MM.1S (cell line): ENCODE data around the gene SLA2.
"Not testable (repeated sequence)": the region's sequence is repeated elsewhere in the genome, so short reads cannot be mapped to it uniquely, and the experiment has no call there.

Experiments
- DNase-seq: peaks from one replicate; pipeline ENCODE4 v3.0.0-alpha.2; 2015
- H2AFZ ChIP-seq: fragments of 300-600 bp; sonication (generic); 2 replicates; pipeline ENCODE4 v1.6.0; 2016; ENCODE audit warnings: antibody characterized with exemption, low read length
- H3F3A ChIP-seq: fragments of 300-600 bp; sonication (generic); 2 replicates; pipeline ENCODE4 v1.6.1; 2016; ENCODE audit warnings: mild to moderate bottlenecking, antibody characterized with exemption, low read length, moderate library complexity, mixed read lengths; ENCODE audit not compliant: insufficient read depth
- H3K27ac ChIP-seq: fragments of 300-600 bp; sonication (generic); 2 replicates; pipeline ENCODE4 v1.5.1; 2016; ENCODE audit warnings: mild to moderate bottlenecking, low read length
- H3K27me3 ChIP-seq: fragments of 300-600 bp; sonication (generic); replicated peaks from 2 replicates; pipeline ENCODE4 v1.6.0; 2016; ENCODE audit warnings: low read length; ENCODE audit not compliant: insufficient read depth
- H3K36me3 ChIP-seq: fragments of 300-600 bp; sonication (generic); replicated peaks from 2 replicates; pipeline ENCODE4 v1.6.1; 2016; ENCODE audit warnings: mild to moderate bottlenecking, low read length, mixed read lengths; ENCODE audit not compliant: insufficient read depth
- H3K4me1 ChIP-seq: fragments of 300-600 bp; sonication (generic); 2 replicates; pipeline ENCODE4 v1.6.1; 2016; ENCODE audit warnings: low read length, mixed read lengths
- H3K4me2 ChIP-seq: fragments of 300-600 bp; sonication (generic); 2 replicates; pipeline ENCODE4 v1.6.0; 2016; ENCODE audit warnings: low read depth, low read length
- H3K4me3 ChIP-seq: fragments of 300-600 bp; sonication (generic); 2 replicates; pipeline ENCODE4 v1.5.1; 2016; ENCODE audit warnings: low read length, mixed read lengths
- H3K79me2 ChIP-seq: fragments of 300-600 bp; sonication (generic); 2 replicates; pipeline ENCODE4 v1.6.1; 2016; ENCODE audit warnings: mixed run types, low read length, mixed read lengths
- H3K9ac ChIP-seq: fragments of 300-600 bp; sonication (generic); 2 replicates; pipeline ENCODE4 v1.6.1; 2016; ENCODE audit warnings: low read length, mixed read lengths
- H3K9me2 ChIP-seq: fragments of 300-600 bp; sonication (generic); replicated peaks from 2 replicates; pipeline ENCODE4 v1.6.1; 2016; ENCODE audit warnings: mild to moderate bottlenecking, low read length, mixed read lengths; ENCODE audit not compliant: insufficient read depth
- H3K9me3 ChIP-seq: fragments of 300-600 bp; sonication (generic); replicated peaks from 2 replicates; pipeline ENCODE4 v1.6.1; 2016; ENCODE audit warnings: mild to moderate bottlenecking, low read length, mixed read lengths; ENCODE audit not compliant: insufficient read depth
- H4K20me1 ChIP-seq: fragments of 300-600 bp; sonication (generic); 2 replicates; pipeline ENCODE4 v1.6.1; 2016; ENCODE audit warnings: mild to moderate bottlenecking, low read length, moderate library complexity, mixed read lengths; ENCODE audit not compliant: insufficient read depth
- CTCF ChIP-seq: fragments of 300-600 bp; sonication (generic); IDR thresholded peaks from 2 replicates; pipeline ENCODE4 v1.5.1; 2016; ENCODE audit warnings: antibody characterized with exemption, low read length, mixed read lengths
- EZH2 ChIP-seq: fragments of 300-600 bp; sonication (generic); optimal IDR thresholded peaks from 2 replicates; pipeline ENCODE3; 2017; ENCODE audit warnings: low read depth, mild to moderate bottlenecking, antibody characterized with exemption, low read length, mixed read lengths
- EZH2phosphoT487 ChIP-seq: fragments of 300-600 bp; sonication (generic); IDR thresholded peaks from 2 replicates; pipeline ENCODE4 v1.6.1; 2018; ENCODE audit warnings: antibody characterized with exemption, low read length

SLA2 gene

GRCh38 chr20:36677422-36677771 lies 31.4 kb upstream of the SLA2 start:
- Histone ChIP-seq H3K36me3 (no peaks in the 10 kb centered on the region), H3K4me2 (no peak overlapping the region), H4K20me1 (no peaks in the 10 kb centered on the region), H3K4me1 (no peaks in the 10 kb centered on the region), H3K9me2 (no peaks in the 10 kb centered on the region), H2AFZ (no peak overlapping the region), H3K27me3 (no peaks in the 10 kb centered on the region), H3K79me2 (no peaks in the 10 kb centered on the region), H3F3A (no peaks in the 10 kb centered on the region), H3K4me3 (no peak overlapping the region), H3K9me3 (no peaks in the 10 kb centered on the region), H3K9ac (no peak overlapping the region), H3K27ac (no peak overlapping the region)
- TF ChIP-seq EZH2 (no peak), CTCF (no peak), EZH2phosphoT487 (no peak)
- DNase-seq: no peak

DNA sequence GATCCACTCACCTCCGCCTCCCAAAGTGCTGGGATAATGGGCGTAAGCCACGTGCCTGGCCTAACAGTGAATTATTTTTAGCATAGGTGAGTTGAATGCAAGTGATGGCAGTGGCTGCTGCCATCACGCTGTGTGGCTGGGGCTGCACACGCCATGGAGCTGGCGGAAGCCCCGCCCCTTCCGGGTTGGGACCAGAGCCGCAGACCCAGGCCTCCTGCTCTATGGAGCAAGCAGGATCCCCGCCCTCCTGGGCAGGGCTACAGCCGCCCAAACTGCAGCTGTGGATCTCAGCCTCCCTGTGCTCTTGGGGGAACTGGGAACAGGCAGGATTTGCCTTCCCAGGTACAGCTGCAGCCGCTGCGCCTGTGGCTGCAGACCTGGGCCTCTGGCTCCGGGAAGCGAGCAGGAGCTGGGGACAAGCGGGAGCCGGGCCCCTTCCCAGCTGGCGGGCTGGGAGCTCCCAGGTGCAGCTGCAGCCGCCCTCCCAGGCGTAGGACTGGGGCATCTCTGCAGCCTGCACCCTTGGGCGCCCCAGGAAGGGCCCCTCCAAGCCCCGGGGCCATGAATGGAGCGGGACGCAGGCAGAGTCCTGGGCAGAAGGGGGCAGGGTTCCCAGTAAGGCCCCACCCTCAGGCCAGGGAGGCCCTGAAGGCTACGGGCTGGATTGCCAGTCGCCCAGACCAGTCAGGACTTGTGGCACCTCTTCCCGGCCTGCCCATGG lies 30.9 kb upstream of the SLA2 start:
- no peaks in the 10 kb centered on the region for H4K20me1 ChIP-seq
- H3K9me2 ChIP-seq: no peaks in the 10 kb centered on the region
- H3K4me3 ChIP-seq: no peak overlapping the region
- no peak overlapping the region for H3K4me2 ChIP-seq
- H3K4me1 ChIP-seq: no peaks in the 10 kb centered on the region
- no peaks in the 10 kb centered on the region for H3K27me3 ChIP-seq
- H3F3A ChIP-seq: no peaks in the 10 kb centered on the region
- DNase-seq: no peak
- no peak overlapping the region for H3K27ac ChIP-seq
- no peaks in the 10 kb centered on the region for H3K79me2 ChIP-seq
- TF ChIP-seq EZH2phosphoT487: no peak
- H3K9me3 ChIP-seq: no peaks in the 10 kb centered on the region
- no peak overlapping the region for H2AFZ ChIP-seq
- no peak overlapping the region for H3K9ac ChIP-seq
- H3K36me3 ChIP-seq: no peaks in the 10 kb centered on the region

DNA sequence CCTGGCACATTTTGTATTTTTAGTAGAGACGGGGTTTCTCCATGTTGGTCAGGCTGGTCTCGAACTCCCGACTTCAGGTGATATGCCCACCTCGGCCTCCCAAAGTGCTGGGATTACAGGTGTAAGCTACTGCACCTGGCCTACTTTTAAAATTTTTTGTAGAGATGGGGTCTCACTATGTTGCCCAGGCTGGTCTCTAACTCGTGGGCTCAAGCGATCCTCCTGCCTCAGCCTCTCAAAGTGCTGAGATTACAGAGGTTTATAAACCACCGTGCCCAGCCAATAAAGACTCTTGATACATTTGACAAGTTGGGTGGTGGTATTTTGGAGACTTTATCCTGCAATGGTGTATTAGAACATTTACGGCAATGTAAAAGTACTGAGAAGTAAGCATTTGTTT lies 29.5 kb upstream of the SLA2 start:
- H4K20me1 ChIP-seq, H3K36me3 ChIP-seq, H3K79me2 ChIP-seq, H3K9ac ChIP-seq, H3K9me2 ChIP-seq, H3K4me1 ChIP-seq, DNase-seq, H3K4me2 ChIP-seq, H3K4me3 ChIP-seq, H3K27me3 ChIP-seq, H3K9me3 ChIP-seq, H3K27ac ChIP-seq, H2AFZ ChIP-seq, H3F3A ChIP-seq: not testable (repeated sequence)

DNA sequence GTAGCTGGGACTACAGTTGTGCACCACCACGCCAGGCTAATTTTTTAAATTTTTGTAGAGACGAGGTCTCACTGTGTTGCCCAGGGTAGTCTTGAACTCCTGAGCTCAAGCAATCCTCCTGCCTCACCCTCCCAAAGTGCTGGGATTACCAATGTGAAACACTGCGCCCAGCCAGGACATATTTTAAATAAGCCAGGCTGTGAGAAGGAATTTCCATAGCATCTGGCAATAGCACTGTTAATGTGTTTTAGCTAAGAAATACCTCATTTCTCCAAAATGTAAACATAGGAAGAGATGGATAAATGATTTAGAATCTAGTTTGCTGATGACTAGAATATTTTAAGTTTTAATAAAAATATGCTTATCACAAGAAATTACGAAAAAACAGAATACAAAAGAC lies 27.0 kb upstream of the SLA2 start:
- Histone ChIP-seq H2AFZ (no peak overlapping the region), H4K20me1 (no peaks in the 10 kb centered on the region), H3K4me2 (no peak overlapping the region), H3F3A (no peaks in the 10 kb centered on the region), H3K79me2 (no peaks in the 10 kb centered on the region), H3K9me3 (no peaks in the 10 kb centered on the region), H3K9me2 (no peaks in the 10 kb centered on the region), H3K9ac (no peak overlapping the region), H3K4me3 (no peak overlapping the region), H3K36me3 (no peaks in the 10 kb centered on the region), H3K27ac (no peak overlapping the region), H3K4me1 (no peaks in the 10 kb centered on the region), H3K27me3 (no peaks in the 10 kb centered on the region)
- DNase-seq: no peak
- TF ChIP-seq CTCF (no peak), EZH2 (no peak), EZH2phosphoT487 (no peak)
